HG02798 (cell line): ENCODE results near the gene APMAP.
A peak's percentile ranks its signal among the peaks of the same experiment; 100 is the strongest.

Source experiments
- ATAC-seq: cut with Tn5 transposase; IDR thresholded peaks from one replicate; pipeline ENCODE4 v1.9.1; 2021; ENCODE audit warnings: mild to moderate bottlenecking; ENCODE audit not compliant: unreplicated experiment, poor library complexity

The APMAP gene, protein sequence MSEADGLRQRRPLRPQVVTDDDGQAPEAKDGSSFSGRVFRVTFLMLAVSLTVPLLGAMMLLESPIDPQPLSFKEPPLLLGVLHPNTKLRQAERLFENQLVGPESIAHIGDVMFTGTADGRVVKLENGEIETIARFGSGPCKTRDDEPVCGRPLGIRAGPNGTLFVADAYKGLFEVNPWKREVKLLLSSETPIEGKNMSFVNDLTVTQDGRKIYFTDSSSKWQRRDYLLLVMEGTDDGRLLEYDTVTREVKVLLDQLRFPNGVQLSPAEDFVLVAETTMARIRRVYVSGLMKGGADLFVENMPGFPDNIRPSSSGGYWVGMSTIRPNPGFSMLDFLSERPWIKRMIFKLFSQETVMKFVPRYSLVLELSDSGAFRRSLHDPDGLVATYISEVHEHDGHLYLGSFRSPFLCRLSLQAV

DNA sequence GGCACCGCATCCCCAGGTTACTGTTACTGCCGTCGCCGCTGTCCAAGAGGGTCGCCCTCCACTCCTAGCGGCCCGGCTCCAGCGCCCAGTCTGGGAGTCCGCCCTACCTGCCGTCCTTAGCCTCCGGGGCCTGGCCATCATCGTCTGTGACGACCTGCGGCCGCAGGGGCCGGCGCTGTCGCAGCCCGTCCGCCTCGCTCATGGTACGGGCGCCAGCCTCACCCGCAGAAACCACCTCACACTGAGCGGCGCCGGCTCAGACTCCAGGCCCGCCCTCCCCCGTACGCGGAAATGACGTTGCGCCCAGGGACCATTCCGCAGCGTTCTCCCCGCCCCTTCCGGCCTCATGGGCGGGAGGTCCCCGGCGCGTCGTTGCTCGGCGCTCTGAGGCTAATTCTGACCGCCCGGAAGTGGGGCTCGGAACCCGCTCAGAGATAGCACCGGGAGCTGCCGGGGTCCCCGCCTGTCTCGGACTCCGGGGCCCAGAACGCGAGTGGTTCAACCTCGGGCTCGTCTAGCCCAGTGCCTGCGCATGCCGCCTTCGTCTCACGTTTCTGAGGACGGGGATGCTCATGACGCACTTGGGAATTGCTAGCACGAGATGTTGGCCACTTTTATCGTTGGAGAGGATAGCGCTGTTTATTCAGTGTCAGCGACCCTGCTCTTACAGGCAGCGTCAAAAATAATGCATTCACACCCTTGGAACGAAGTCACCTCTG, at the start of gene APMAP:
TSS of gene APMAP (minus strand) at position 265 of the 719 bp plus-strand sequence. CDS start at position 202, 63 bp downstream.
- peak; percentile 98 for ATAC-seq

DNA sequence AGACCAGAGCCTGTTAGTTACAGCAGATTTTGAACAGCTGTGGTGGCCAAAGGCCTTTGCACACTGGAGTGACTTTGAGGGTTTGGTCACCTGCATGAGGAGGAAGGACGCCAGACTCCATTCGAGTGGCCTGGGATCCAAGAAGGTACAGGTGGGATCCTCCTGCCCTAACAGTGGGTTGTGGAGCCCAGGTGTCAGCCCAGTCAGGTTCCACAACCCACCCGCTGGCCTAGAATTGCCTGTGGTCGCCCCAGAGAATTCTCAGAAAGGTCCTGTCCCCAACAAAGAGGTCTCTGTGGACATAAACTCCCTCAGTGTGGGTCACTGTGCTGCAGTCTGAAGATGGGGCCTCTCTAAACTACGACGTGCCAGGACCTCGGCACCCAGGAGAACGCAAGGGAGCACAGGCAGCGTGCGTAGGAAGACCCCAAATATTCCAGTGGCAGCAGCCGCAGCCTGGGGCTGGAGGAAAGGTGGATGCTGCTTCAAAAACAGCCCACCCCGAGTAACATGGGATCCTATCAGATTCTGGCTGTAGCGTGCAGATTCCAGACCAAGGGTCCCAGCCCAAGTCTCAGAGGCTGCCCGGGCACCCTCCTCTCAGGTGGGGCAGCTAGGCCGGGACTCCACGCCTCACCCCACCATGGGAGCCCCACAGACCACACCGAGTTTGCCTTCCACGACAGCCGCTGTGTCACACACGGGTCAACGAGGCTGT, 49.4 kb upstream of the APMAP start:
- ATAC-seq = no peak

DNA sequence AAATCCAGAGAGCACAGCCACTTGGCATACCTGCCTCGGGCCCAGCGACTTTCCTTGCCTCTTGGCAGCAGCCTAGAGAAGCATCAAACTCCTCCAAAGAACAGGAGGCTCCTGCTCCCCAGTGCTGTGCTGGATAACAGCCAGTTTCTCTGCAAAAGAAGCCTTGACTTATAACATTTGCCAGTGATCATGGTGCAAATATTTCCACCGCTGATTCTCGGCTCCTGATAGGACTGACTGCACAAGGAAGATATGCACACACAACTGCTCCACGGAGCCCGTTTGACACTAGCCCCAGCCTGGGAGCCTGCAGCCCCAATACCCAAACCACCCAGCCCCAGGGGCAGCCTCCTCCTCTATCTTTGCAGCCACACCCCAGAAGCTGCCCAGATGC, 47.9 kb upstream of the APMAP start:
- ATAC-seq = no peak

DNA sequence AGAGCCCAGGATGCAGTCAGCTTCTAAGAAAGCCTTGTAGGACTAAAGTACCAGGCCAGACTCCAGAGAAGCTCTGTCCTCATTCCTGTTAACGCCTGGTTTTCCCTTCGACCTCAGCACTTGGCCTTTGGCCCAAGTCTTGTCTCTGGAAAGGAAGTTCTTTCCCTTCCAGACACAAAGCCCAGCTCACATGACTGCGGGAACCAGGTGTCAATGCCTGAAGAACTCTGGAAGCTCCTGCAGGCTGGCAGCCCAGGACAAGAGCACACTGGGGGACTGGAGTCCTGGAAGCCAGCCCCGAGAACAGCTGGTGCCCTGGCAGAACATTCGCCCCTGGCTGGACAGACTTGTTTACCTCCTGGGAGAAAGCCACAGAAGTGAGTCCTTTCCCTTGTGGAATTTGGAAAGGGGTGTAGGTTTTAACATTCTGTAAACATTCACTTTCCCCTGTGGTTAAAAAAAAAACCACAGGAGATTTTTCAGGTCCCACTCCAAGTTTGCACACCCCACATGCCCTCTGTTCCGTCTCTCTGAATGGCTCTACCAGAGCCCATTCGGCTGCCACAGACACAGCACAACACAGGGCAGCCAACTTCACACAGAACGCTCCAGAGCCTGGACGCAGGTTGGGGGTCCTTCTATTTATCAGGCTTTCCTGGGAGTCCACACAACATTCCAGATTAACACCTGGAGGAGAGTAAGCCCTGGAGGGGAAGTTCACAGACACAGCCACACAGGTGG, 47.3 kb upstream of the APMAP start:
- ATAC-seq = no peak

DNA sequence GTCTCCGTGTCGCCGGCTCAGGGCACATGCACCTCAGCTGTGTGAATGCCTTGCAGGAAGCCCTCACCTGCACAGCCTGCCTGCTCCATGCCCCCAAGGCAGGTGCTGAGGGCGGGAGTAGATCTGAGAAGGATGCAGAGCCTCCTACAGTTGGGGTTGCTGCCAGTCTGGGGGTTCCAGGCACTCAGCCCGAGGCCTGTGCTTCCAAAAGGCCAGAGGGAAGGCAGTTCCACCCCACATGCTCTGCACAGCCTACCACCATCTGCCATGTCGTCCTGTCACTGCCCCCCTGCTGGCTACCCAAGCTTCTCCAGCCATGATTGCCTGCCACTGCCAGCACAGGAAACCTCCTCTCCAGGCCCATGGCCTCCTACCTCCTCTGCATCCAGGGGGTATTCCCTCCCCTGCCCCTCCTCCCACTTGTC, 46.1 kb upstream of the APMAP start:
- no peak for ATAC-seq

DNA sequence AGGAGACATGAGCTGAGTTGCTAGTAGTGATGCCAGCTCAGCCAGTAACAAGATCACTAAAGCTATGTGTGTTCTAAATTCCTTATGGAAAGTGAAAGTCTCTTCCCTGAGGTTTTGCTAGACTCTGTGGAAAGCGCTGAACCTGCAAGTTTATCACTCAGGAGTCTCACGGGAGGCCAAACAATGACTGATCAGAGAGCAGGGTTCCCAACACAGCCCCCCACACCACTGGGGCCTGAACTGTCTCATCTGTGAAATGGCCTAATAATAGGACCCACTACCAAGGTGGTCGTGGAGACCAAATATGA, 45.5 kb upstream of the APMAP start:
- ATAC-seq = no peak

DNA sequence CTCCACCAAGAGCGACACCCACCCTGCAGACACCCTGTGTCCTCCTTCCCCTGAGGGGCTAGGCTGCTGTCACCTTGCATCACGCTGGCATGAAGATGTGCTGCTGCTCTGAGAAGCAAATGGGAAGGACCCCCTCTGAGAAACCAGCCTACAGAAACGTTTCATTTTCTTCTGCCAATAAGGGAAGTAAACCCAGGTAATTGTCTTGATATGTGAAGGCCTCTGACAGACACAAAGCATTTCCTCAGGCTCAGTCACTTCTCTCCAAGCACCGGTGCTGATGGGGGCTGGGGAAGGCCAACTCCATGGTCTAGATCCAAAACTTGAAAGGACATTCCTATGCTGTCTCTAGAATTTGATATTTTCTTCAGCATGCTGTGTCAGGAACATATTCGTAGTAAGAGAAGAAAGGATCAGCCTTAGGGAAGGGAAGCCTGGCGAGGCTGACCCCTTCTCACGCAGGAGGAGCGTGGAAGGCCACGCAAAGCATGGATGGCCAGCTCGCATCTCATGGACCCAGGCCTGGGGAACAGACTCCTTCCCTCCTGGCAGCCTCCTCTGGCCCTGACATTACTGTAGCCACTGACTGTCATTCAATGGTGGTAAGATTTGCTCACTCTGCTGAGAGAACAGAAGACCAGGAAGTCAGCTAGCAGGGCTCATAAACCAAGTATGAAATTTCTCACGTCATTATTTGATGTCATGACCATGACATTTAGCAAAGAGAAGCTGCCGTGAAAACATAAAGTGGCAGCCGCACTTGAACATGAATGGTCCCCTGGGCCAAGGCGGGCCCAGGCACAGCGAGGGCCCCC, 44.9 kb upstream of the APMAP start:
- no peak for ATAC-seq

DNA sequence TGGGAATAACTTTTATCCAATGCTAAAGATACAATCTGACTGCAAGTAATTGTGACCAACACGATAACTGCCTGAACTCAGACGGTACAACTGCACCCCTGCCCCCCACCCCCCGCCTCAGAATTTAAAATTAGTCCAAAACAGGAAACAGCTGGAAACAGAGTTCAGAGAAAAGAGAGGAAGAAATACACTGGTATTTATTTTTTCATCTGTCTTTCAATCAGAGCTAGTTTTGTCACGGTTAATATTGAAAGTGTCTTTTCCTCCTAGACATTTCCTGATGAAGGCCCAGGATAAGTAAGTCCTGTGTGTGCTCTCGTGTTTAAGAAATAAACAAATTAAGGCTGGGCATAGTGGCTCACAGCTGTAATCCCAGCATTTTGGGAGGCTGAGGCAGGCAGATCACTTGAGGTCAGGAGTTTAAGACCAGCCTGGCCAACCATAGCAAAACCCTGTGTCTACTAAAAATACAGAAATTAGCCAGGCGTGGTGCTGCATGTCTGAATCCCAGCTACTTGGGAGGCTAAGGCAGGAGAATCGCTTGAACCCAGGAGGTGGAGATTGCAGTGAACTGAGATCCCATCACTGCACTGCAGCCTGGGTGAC, 43.9 kb upstream of the APMAP start:
- ATAC-seq = no peak

DNA sequence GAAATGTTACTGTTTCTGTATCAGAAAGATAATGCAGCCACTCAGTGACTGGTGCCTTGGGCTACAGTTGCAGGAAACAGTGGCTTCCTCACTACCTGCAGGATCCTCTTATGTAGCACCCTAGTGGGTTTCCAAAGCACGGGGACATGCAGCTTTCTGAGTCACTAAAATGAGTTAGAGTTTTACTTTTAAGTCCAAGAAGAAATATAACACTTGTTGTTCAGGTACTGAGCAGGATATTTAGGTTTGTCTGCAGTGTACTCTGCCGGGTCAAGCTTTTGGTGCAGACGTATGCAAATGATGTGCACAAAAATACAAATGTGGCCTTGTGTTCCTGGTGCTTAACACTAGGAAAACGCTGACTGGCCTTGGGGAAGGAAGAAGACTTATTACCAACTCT, 43.4 kb upstream of the APMAP start:
- no peak for ATAC-seq

DNA sequence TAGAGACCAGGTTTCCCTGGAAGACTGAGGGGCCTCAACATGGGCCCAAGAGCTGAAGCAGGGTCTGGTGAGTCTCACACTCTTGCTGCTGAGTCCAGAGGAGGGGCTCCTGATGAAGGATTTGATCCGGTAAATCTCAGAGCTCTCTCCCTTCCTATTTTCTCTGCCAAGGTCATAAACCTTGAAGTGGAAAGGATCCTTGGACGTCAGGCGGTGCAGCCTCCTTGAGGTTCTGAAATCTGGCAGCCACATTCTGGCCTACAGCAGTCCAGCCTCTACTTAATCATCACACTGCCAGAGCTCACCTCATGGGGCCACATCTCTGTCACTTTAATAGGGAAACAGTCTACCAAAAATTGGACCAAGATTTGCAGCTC, 41.4 kb upstream of the APMAP start:
- ATAC-seq = no peak

DNA sequence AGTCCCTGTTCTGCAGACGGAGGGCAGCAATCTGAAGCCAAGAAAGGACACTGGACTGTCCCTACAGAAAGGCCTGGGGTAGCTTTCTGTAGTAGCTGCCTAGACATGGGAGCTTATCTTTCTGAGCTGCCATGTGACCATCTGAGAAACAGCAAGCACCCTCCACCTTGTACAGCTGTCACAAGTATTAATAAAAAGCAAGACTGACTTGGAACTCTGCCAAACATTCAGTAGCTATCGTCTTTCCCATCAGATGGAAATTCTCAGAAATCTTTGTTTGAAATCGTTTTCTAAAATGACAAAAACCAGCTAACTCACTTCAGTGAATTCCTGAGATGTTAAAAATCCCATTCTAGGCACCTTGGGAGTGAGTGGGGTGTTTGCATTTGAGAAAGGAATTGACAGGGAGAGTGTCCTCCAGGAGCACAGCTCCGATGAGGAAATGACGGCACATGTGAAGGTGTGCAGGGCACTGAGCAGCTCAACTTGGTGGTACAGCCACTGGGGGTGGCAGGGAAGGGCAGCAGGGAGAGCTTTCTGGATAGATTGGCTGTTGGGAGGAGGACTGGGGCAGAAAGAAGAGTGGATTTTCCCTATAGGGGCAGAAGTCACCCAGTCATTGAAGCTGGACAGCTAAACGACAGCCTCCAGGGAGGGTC, 40.8 kb upstream of the APMAP start:
- no peak for ATAC-seq

DNA sequence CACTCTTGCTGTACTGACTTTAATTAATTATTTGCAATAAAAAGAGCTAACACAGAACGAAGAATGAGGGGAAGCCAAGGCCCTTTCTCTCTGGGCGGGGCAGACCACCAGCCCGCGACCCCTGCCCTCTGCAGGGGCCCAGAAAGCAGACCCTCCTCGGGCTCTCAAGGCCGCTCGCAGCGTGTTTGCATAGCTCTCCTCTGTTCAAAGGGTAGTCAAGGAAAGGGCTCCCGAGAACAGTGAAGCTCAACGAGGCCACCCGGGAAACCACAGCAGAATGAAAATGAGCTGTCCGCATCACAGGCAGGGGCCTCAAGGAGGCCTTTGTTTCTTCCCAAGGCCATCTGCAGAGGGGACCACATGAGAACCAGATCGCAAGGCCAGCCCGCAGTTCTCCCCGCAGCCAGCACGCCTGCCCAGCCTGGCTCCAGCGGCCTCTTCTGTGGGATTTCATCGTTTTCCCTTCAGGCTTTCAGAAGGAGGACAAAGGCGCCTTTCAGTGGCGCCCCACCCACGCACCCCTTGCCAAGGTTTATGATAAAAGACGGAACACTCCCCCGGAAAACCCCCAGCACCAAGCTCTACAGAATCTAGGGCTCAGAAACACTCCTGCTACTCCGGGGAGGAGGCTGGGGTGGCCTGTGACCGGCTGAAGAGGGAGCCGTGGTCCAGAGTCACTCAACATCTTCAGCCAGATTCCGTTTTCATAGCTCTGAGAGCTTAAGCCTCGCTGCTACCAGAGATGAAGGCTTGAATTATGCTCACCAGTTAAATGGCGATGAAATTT, 40.1 kb upstream of the APMAP start:
- no peak for ATAC-seq

DNA sequence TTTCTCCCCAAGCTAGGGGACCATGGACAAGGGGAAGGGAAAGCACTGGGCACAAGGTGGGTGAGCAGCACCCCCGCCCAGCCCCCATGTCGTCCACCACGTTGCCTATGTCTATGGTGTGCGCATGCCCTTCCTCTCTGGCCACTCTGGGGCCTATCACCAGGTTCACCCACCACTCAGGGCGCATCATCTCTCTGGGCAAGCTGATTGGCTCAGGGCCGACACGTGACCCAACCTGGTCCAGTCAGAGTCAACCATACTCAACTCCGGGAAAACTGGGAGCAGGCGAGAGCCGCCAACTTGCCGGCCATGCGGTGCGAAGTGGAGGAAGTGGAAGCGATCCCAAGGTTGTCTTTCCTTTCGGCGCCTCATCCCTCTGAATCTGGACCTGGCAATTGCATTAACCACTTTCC, 39.5 kb upstream of the APMAP start:
- no peak for ATAC-seq

DNA sequence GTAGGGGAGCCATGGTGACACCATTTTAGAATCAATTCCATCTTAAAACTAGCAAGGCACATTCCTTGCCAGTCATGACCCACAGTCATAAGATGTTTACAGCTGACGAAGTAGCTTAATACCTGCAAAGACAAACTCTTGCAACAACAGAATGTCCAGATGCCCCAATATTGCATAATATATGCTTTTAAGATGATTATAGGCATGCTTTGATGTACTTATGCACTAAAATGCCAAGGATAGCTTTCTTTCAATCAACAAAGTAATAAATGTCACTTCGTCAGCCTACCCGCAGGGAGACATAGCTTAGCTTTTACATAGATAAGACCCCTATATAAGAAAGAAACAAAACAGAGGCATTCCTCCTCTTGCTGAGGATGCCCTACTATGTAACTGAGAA, 38.7 kb upstream of the APMAP start:
- no peak for ATAC-seq

DNA sequence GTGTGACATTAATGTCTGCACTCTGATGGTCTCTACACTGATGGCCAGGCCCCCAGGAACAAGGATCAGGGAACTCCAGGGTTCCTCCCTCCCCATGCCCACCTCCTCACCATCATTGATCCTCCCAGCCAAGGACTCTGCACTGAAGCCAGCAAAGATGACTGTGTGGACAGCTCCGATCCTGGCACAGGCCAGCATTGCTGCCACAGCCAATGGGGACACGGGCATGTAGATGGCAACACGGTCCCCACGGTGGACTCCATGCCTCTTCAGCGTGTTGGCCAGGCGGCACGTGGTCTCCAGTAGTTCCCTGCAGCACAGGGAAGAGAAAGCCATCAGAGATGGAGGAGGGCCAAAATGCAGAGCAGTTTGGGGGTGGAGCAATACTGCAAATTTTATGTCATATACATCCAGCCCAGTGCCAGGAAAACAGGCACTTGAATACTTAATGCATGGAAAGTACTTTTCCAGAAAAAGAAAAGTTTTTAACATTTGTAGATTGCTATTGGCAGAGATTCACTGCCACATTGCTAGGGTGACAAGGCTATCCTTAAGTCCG, 38.2 kb upstream of the APMAP start:
- no peak for ATAC-seq

DNA sequence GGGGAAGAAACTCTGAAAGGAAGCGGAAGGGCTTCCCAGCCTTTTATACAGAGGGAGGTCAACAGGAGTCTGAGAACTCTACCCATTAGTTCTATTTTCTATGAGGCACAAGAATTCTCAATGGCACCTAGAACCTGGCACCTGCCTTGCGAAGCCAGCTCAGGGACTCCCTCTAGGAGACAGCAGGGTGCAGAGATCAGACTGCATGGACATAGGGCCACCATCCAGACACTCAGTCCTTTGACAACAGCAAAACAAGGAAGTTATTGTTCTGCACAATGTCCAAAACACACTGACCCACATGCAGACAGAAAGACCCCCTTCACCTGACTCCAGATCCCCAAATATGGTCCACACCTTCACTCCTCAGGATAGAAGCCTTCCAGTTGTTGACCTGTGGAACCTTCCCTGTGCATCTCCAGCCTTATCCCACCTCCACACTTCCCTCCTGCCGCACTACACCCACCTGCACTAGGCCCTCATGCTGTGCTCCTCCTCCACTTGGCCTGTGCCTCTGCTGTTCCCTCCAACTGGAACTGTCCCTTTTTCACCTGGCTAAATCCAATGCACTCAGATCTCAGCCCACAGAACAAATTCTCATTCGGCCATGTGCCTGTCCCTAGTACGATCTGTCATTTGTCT, 37.6 kb upstream of the APMAP start:
- ATAC-seq = no peak

DNA sequence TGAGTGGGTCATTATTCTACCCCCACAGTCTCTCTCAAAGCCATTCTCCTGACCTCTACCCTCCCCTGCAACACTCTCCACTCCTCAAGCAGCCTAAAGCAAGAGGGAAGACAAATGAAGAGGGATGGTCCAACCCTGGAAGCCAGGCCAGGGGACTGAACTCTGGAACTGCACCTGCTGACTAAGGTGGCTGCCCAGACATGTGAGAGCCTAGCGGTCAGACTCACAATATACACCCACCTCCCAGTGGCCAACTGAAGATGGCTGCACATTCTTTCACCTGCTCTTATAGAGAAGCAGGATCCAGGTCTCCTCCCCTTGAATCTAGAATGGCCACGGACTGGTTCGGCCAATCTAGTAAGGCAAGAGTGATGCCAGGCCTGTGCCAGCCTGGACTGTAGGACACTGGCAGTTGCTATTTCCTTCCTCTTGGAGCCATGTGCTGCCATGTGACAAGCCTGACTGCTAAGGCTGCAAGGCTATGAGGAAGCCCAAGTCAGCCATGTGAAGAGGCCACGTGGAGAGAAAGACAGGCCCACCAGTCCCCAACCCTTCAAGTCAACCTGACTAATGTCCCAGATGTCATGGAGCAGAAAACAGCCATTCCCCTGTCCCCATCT, 33.5 kb upstream of the APMAP start:
- ATAC-seq = no peak
